Uterus (tissue), 2 donors: ENCODE results near the gene C1QL2.

ENCODE experiments used
- POLR2A ChIP-seq, 2 donors: fragments of 450-650 bp; IDR thresholded peaks; one replicate each; pipeline ENCODE4 v1.6.1; 2016; ENCODE audit warnings: antibody characterized with exemption in 2 of 2, mild to moderate bottlenecking in 1 of 2, moderate library complexity in 1 of 2
- TF ChIP-seq, protein P1 (sequence below), 4 experiments: fragments of 200-600 bp in 2 of 4; fragments of 450-650 bp in 2 of 4; sonication (generic) in 2 of 4; IDR thresholded peaks; one replicate each; pipeline ENCODE4 v1.5.1; 2016 to 2019; ENCODE audit warnings: antibody characterized with exemption in 4 of 4, mild to moderate bottlenecking in 2 of 4, moderate library complexity in 1 of 4

DNA sequence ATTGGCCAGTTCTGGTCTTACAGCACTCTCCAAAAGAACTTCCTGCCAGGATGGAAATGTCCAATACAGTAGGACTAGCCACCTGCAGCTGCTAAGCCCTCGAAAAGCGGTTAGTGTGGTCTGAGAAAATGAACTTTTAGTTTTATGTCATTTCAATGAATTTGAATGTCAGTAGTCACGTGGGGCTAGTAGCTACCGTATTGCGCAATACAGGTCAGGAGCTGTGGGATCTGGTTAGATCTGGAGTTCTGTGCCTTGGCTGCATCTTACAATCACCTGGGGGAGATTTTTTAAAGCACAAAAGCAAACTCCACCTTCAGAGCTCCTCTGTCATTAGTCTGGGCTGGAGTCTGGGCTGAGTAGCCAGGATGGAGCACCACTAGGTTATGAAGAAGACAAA is 35.9 kb downstream of the C1QL2 start:
- TF ChIP-seq, protein P1, sequence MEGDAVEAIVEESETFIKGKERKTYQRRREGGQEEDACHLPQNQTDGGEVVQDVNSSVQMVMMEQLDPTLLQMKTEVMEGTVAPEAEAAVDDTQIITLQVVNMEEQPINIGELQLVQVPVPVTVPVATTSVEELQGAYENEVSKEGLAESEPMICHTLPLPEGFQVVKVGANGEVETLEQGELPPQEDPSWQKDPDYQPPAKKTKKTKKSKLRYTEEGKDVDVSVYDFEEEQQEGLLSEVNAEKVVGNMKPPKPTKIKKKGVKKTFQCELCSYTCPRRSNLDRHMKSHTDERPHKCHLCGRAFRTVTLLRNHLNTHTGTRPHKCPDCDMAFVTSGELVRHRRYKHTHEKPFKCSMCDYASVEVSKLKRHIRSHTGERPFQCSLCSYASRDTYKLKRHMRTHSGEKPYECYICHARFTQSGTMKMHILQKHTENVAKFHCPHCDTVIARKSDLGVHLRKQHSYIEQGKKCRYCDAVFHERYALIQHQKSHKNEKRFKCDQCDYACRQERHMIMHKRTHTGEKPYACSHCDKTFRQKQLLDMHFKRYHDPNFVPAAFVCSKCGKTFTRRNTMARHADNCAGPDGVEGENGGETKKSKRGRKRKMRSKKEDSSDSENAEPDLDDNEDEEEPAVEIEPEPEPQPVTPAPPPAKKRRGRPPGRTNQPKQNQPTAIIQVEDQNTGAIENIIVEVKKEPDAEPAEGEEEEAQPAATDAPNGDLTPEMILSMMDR (IDR thresholded peaks at IDR 0.05) = no peak
- TF ChIP-seq POLR2A (IDR thresholded peaks at IDR 0.05) = no peak
